Measurements from ENCODE around the gene PROZ. TPM values are rescaled to one million over a fixed set of nuclear protein-coding genes. Genes with fewer than 3 reads are reported as not detected.

The PROZ gene
- total RNA-seq, 1 donor from 2014 or later: not detected

DNA sequence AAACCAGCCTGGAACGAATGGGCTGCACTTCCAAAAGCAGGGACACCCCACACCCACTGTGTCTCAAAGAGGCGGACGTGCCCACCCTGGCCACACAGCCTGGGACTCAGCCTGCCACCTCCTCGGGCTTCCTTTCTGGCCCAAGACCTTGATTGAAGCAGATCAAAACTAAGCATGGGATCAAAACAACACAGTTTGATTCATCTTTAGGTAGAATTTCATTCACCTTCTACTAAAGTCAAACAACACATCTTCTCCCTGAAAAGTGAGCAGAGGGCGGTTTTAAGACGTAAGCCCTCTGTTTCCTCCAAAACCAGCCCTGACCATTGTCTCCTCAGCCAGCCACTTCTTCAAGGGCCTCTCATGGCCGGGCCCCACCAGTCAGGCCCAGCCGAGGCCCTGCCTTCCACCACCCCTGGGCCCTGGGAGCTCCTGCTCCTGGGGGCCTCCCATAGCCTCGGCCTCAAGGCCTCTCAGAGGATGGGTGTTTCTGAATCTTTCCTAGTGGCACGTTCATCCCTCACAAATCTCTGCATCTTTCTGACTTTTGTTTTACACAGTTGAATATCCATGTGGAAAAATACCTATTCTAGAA is 42.1 kb upstream of the PROZ start:
- no peaks in the 10 kb centered on the region for H3K9me3 Mint-ChIP-seq
- TF ChIP-seq, protein P1, sequence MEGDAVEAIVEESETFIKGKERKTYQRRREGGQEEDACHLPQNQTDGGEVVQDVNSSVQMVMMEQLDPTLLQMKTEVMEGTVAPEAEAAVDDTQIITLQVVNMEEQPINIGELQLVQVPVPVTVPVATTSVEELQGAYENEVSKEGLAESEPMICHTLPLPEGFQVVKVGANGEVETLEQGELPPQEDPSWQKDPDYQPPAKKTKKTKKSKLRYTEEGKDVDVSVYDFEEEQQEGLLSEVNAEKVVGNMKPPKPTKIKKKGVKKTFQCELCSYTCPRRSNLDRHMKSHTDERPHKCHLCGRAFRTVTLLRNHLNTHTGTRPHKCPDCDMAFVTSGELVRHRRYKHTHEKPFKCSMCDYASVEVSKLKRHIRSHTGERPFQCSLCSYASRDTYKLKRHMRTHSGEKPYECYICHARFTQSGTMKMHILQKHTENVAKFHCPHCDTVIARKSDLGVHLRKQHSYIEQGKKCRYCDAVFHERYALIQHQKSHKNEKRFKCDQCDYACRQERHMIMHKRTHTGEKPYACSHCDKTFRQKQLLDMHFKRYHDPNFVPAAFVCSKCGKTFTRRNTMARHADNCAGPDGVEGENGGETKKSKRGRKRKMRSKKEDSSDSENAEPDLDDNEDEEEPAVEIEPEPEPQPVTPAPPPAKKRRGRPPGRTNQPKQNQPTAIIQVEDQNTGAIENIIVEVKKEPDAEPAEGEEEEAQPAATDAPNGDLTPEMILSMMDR (conservative IDR thresholded peaks at IDR 0.05): no peak
- peaks cover 6% of the 10 kb centered on the region for H3K27me3 Mint-ChIP-seq (ENCODE audit: low read depth)
- no peaks in the 10 kb centered on the region for H3K4me1 Mint-ChIP-seq
- H3K36me3 Mint-ChIP-seq (ENCODE audit: low read depth): no peaks in the 10 kb centered on the region
- peak overlapping the region; percentile 27 for H3K27ac Mint-ChIP-seq (ENCODE audit: unreplicated experiment)
- no peak for DNase-seq (ENCODE audit: low read depth, low spot score)
- no peak overlapping the region for H3K4me3 Mint-ChIP-seq

- no peak overlapping the region for H3K27ac Mint-ChIP-seq (ENCODE audit: unreplicated experiment)
- H3K36me3 Mint-ChIP-seq (ENCODE audit: low read depth): no peaks in the 10 kb centered on the region
- TF ChIP-seq, protein P1 (conservative IDR thresholded peaks at IDR 0.05): no peak
- H3K4me1 Mint-ChIP-seq: no peaks in the 10 kb centered on the region
- no peak for DNase-seq (ENCODE audit: low read depth, low spot score)
- no peaks in the 10 kb centered on the region for H3K9me3 Mint-ChIP-seq
- no peak overlapping the region for H3K4me3 Mint-ChIP-seq
- H3K27me3 Mint-ChIP-seq (ENCODE audit: low read depth): peaks cover 6% of the 10 kb centered on the region
Observed at GRCh38 chr13:113116871-113117271, 41.6 kb upstream of the PROZ start.

- Mint-ChIP-seq H3K27ac (ENCODE audit: unreplicated experiment) (no peak overlapping the region), H3K4me1 (peaks cover 3% of the 10 kb centered on the region), H3K36me3 (ENCODE audit: low read depth) (no peaks in the 10 kb centered on the region), H3K4me3 (no peak overlapping the region), H3K9me3 (no peaks in the 10 kb centered on the region), H3K27me3 (ENCODE audit: low read depth) (peaks cover 6% of the 10 kb centered on the region)
- DNase-seq (ENCODE audit: low read depth, low spot score): no peak
- TF ChIP-seq, protein P1 (conservative IDR thresholded peaks at IDR 0.05): no peak
Observed at GRCh38 chr13:113117335-113117872, 41.0 kb upstream of the PROZ start.

- TF ChIP-seq, protein P1 (conservative IDR thresholded peaks at IDR 0.05): no peak
- Mint-ChIP-seq H3K9me3 (no peaks in the 10 kb centered on the region), H3K4me3 (no peak overlapping the region), H3K27me3 (ENCODE audit: low read depth) (peaks cover 6% of the 10 kb centered on the region), H3K27ac (ENCODE audit: unreplicated experiment) (no peak overlapping the region), H3K36me3 (ENCODE audit: low read depth) (no peaks in the 10 kb centered on the region), H3K4me1 (peaks cover 8% of the 10 kb centered on the region)
- DNase-seq (ENCODE audit: low read depth, low spot score): no peak
Observed at GRCh38 chr13:113117911-113118260, 40.6 kb upstream of the PROZ start.

GRCh38 chr13:113118261-113119021 is 40.0 kb upstream of the PROZ start:
- no peaks in the 10 kb centered on the region for H3K9me3 Mint-ChIP-seq
- no peak overlapping the region for H3K4me3 Mint-ChIP-seq
- H3K27me3 Mint-ChIP-seq (ENCODE audit: low read depth): peaks cover 6% of the 10 kb centered on the region
- no peak overlapping the region for H3K27ac Mint-ChIP-seq (ENCODE audit: unreplicated experiment)
- H3K36me3 Mint-ChIP-seq (ENCODE audit: low read depth): no peaks in the 10 kb centered on the region
- H3K4me1 Mint-ChIP-seq: peaks cover 12% of the 10 kb centered on the region
- TF ChIP-seq, protein P1 (conservative IDR thresholded peaks at IDR 0.05): no peak
- no peak for DNase-seq (ENCODE audit: low read depth, low spot score)

Measured in neural crest cell (in vitro differentiated cells).